K562 (cell line): ENCODE measurements around the gene PPIF. TPM values are rescaled to one million over a fixed set of nuclear protein-coding genes. Genes with fewer than 3 reads are reported as not detected.

Source experiments
- ATAC-seq: fragments of 200-7000 bp; cut with Tn5 transposase; 3 replicates; pipeline ENCODE4 v1.9.1; 2020; ENCODE audit warnings: moderate library complexity
- BruUV-seq: library from RNA; stranded (reverse); fragments of 400-500 nt; replicated peaks from 2 replicates; lab custom pipeline; 2021; lab: Mats Ljungman, UMichigan
- CTCF ChIA-PET: fragments of 300-600 bp; formaldehyde crosslinking; extraction: SDS; loops from one replicate; lab custom pipeline; 2021; ENCODE audit warnings: low intra/inter-chr PET ratio; lab: Yijun Ruan, JAX
- POLR2A ChIA-PET: fragments of 300-600, 350-650 bp; sonication (Branson Sonifier 250); formaldehyde crosslinking; extraction: SDS; loops from one replicate; lab custom pipeline; 2021; ENCODE audit warnings: antibody characterized with exemption, inconsistent platforms; lab: Yijun Ruan, JAX
- DNase-seq, 4 experiments: peaks; one replicate each; pipeline versions ENCODE4 v3.0.0 to v3.0.0-alpha.2; 2011 to 2018; ENCODE audit warnings: low spot score in 3 of 4, mixed read lengths in 3 of 4; ENCODE audit errors: extremely low read depth in 1 of 4
- FAIRE-seq: peaks from 2 replicates; lab custom pipeline; 2011; peaks lifted over from hg19 to GRCh38; lab: Jason Lieb, UNC
- H2AFZ ChIP-seq: 2 replicates; pipeline ENCODE4 v1.6.0; 2011; ENCODE audit warnings: low read depth, low read length, control low read depth, inconsistent platforms
- H3K27ac ChIP-seq: fragments of 200-600 bp; 3 replicates; pipeline ENCODE4 v1.8.0; 2011; ENCODE audit warnings: low read depth, mild to moderate bottlenecking, control low read depth, inconsistent platforms, low read length, moderate library complexity, mixed read lengths; ENCODE audit errors: extremely low read depth
- H3K27me3 ChIP-seq, 2 experiments: fragments of 300-600 bp in 1 of 2; 2 replicates in 1 of 2; 3 replicates in 1 of 2; pipeline versions ENCODE4 v1.6.0 to v1.8.0; 2011; ENCODE audit warnings: inconsistent platforms in 2 of 2, low read length in 2 of 2, mild to moderate bottlenecking in 1 of 2, mixed read lengths in 1 of 2, moderate library complexity in 1 of 2; ENCODE audit not compliant: control insufficient read depth in 2 of 2, insufficient read depth in 2 of 2
- H3K36me3 ChIP-seq: fragments of 300-600 bp; 3 replicates; pipeline ENCODE4 v1.8.0; 2011; ENCODE audit warnings: mild to moderate bottlenecking, low read length, inconsistent platforms; ENCODE audit not compliant: control insufficient read depth, insufficient read depth
- H3K4me1 ChIP-seq, 2 experiments: fragments of 200-600 bp in 1 of 2; replicated peaks in 1 of 2; 2 replicates in 1 of 2; 3 replicates in 1 of 2; pipeline versions ENCODE4 v1.5.1 to v1.8.0; 2011; ENCODE audit warnings: inconsistent platforms in 2 of 2, low read length in 2 of 2, mild to moderate bottlenecking in 1 of 2, mixed read lengths in 1 of 2, moderate library complexity in 1 of 2; ENCODE audit not compliant: control insufficient read depth in 2 of 2, insufficient read depth in 2 of 2
- H3K4me2 ChIP-seq: 2 replicates; pipeline ENCODE4 v1.6.1; 2011; ENCODE audit warnings: low read length, control low read depth, inconsistent platforms, mixed read lengths; ENCODE audit not compliant: insufficient read depth
- H3K4me3 ChIP-seq: fragments of 200-600 bp; sonication (generic), shearing (Covaris generic); 2 replicates; pipeline ENCODE4 v1.5.1; 2016; ENCODE audit warnings: control low read depth, inconsistent platforms
- H3K79me2 ChIP-seq: fragments of 200-600 bp; 3 replicates; pipeline ENCODE4 v1.8.0; 2011; ENCODE audit warnings: low read length, inconsistent platforms; ENCODE audit not compliant: control insufficient read depth, insufficient read depth
- H3K9ac ChIP-seq, 2 experiments: 2 replicates each; pipeline versions ENCODE4 v1.6.0 to v1.6.1; 2011; ENCODE audit warnings: low read depth in 2 of 2, low read length in 2 of 2, control low read depth in 1 of 2, inconsistent platforms in 1 of 2, mild to moderate bottlenecking in 1 of 2, mixed read lengths in 1 of 2; ENCODE audit not compliant: insufficient read depth in 1 of 2
- H3K9me1 ChIP-seq: one replicate; pipeline ENCODE4 v1.6.0; 2011; ENCODE audit warnings: inconsistent platforms, mild to moderate bottlenecking, low read length, moderate library complexity; ENCODE audit not compliant: control insufficient read depth, insufficient read depth
- H3K9me3 ChIP-seq: replicated peaks from 2 replicates; pipeline ENCODE4 v1.5.1; 2011; ENCODE audit warnings: low read depth, low read length, inconsistent platforms; ENCODE audit not compliant: control insufficient read depth, insufficient read depth
- H4K20me1 ChIP-seq: replicated peaks from 2 replicates; pipeline ENCODE4 v1.6.1; 2011; ENCODE audit warnings: low read length, inconsistent platforms, mixed read lengths; ENCODE audit not compliant: control insufficient read depth, insufficient read depth
- ATF3 ChIP-seq, 2 experiments: fragments of 450-650 bp in 1 of 2; sonication (generic) in 1 of 2; formaldehyde crosslinking in 1 of 2; IDR thresholded peaks in 1 of 2; conservative IDR thresholded peaks in 1 of 2; 2 replicates each; pipeline versions ENCODE4 v1.6.1 to v1.8.1; 2016 to 2023; ENCODE audit warnings: mild to moderate bottlenecking in 2 of 2, moderate library complexity in 2 of 2, inconsistent platforms in 1 of 2, missing genetic modification reagents in 1 of 2
- CUX1 ChIP-seq: fragments of 200-800 bp; sonication (Bioruptor generic); IDR thresholded peaks from 2 replicates; pipeline ENCODE4 v1.6.1; 2016; ENCODE audit warnings: missing genetic modification characterization, missing compliant biosample characterization
- HCFC1 ChIP-seq: IDR thresholded peaks from 2 replicates; pipeline ENCODE4 v1.6.1; 2012; ENCODE audit warnings: low read depth, low read length, improper control_type of control experiment
- HDGF ChIP-seq: fragments of 450-650 bp; IDR thresholded peaks from 2 replicates; pipeline ENCODE4 v1.6.1; 2016
- MYNN ChIP-seq, 2 experiments: sonication (generic); formaldehyde crosslinking in 1 of 2; IDR thresholded peaks; 2 replicates each; pipeline versions ENCODE4 v1.5.0 to v1.6.1; 2016 to 2020; ENCODE audit warnings: antibody characterized with exemption in 1 of 2, missing genetic modification reagents in 1 of 2
- RREB1 ChIP-seq: fragments of 250-450 bp; sonication (Bioruptor Pico); IDR thresholded peaks from 2 replicates; pipeline ENCODE4 v1.4.0; 2020
- SRSF9 ChIP-seq: fragments of 200-400 bp; formaldehyde crosslinking; IDR thresholded peaks from 2 replicates; pipeline ENCODE4 v1.6.1; 2017; ENCODE audit warnings: low read depth, low read length, borderline replicate concordance
- XRCC5 ChIP-seq: fragments of 200-400 bp; formaldehyde crosslinking; IDR thresholded peaks from 2 replicates; pipeline ENCODE4 v1.6.1; 2017; ENCODE audit warnings: low read depth, mild to moderate bottlenecking, low read length
- YBX1 ChIP-seq: fragments of 450-650 bp; IDR thresholded peaks from 2 replicates; pipeline ENCODE4 v1.7.1; 2016; ENCODE audit warnings: mild to moderate bottlenecking
- ZNF133 ChIP-seq: fragments of 250-450 bp; sonication (Bioruptor Pico); IDR thresholded peaks from 2 replicates; pipeline ENCODE4 v1.4.0; 2020; ENCODE audit warnings: mild to moderate bottlenecking
- ZNF561 ChIP-seq: fragments of 450-650 bp; formaldehyde crosslinking; conservative IDR thresholded peaks from 2 replicates; pipeline ENCODE4 v1.4.0; 2020; ENCODE audit warnings: mild to moderate bottlenecking, moderate library complexity
- WGBS: fragments of 100-300 bp; shearing (Covaris generic); methylation state at CpG from one replicate; pipeline ENCODE4 v1.1.6; 2016; ENCODE audit warnings: low coverage, mixed read lengths; ENCODE audit not compliant: insufficient coverage; ENCODE audit errors: missing lambda C conversion rate; 5-methylcytosine and 5-hydroxymethylcytosine counted together
- in situ Hi-C: fragments of 300-500 bp; cut with MboI; formaldehyde crosslinking; loops from 4 replicates; pipeline ENCODE4 v1.15.0; 2018; ENCODE audit warnings: inconsistent platforms, mixed read lengths
- intact Hi-C: fragments of 100-400 bp; cut with micrococcal nuclease; formaldehyde crosslinking; loops from 2 replicates; pipeline ENCODE4 v1.14.2; 2022
- polyA plus RNA-seq, 8 experiments: library from polyadenylated mRNA; depleted of rRNA in 4 of 8; stranded (reverse) in 5 of 8; unstranded in 3 of 8; fragments of >200 nt; fragmentation: Nextera tagmentation in 2 of 8; fragmentation: Illumina TruSeq in 1 of 8; extraction: Ambion mirVana in 2 of 8; extraction: Trizol in 1 of 8; gene quantifications; 2 replicates each; pipeline versions ENCODE4 v1.2.1 to v1.2.3, GENCODE V29; 2011 to 2014; ENCODE audit warnings: inconsistent platforms in 1 of 8, missing spikeins in 1 of 8
- total RNA-seq, 7 experiments: library from RNA; depleted of rRNA in 6 of 7; stranded (reverse); fragments of >200 nt in 6 of 7; fragmentation: Illumina TruSeq in 2 of 7; extraction: Trizol in 2 of 7; gene quantifications; 2 replicates each; pipeline versions ENCODE4 v1.2.1 to v1.2.3, GENCODE V29; 2011 to 2021; ENCODE audit warnings: low replicate concordance in 1 of 7

The PPIF gene
- total and polyA plus RNA-seq, 9 of the 15 experiments (the other 6 are each of a cell fraction or from before 2014, with no cell fraction given): 40.9 to 287 (median 117) TPM

GRCh38 chr10:79331709-79332108 is 15.6 kb upstream of the PPIF start:
- Histone ChIP-seq H3K9me3 (no peaks in the 10 kb centered on the region), H3K9ac (no peak overlapping the region), H4K20me1 (peaks cover under 1% of the 10 kb centered on the region; the same call in 1 of the 2 replicates), H3K4me1 (no peaks in the 10 kb centered on the region), H2AFZ (no peak overlapping the region), H3K4me2 (no peak overlapping the region), H3K4me3 (no peak overlapping the region), H3K79me2 (no peaks in the 10 kb centered on the region), H3K27ac (no peak overlapping the region), H3K27me3 (peaks cover 11 to 49% of the 10 kb centered on the region in 2 experiments), H3K9me1 (no peaks in the 10 kb centered on the region), H3K36me3 (no peaks in the 10 kb centered on the region)
- FAIRE-seq: no peak
- DNase-seq: peak in 1 of 4 experiments; percentile 33
- WGBS: 28% methylated on average over 6 of the region's 6 CpGs
- POLR2A ChIA-PET: interaction anchor here (0.7 to 1.2 kb wide), 2 partner anchors 9 to 37 kb away, joined by 3 read pairs; no protein-coding TSS in a partner anchor
- in situ Hi-C loops (no loop called here), intact Hi-C loops (no loop called here)
- no TSS peak for BruUV-seq
- no peak for ATAC-seq
- CTCF ChIA-PET: no interaction called here
- no peak for TF ChIP-seq CUX1 (CRISPR knock-in tag)
- no peak for TF ChIP-seq HCFC1
- TF ChIP-seq XRCC5: no peak
- no peak for TF ChIP-seq SRSF9
- no peak for TF ChIP-seq ZNF561 (CRISPR knock-in tag)
- no peak for TF ChIP-seq ZNF133 (CRISPR knock-in tag)
- no peak for TF ChIP-seq MYNN (IDR thresholded peaks at IDR 0.05)
- no peak for TF ChIP-seq MYNN (CRISPR knock-in tag; IDR thresholded peaks at IDR 0.05)
- TF ChIP-seq HDGF: no peak
- no peak for TF ChIP-seq YBX1
- peak; percentile 59 for TF ChIP-seq ATF3 (IDR thresholded peaks at IDR 0.05)
- no peak for TF ChIP-seq ATF3 (CRISPR knock-in tag; conservative IDR thresholded peaks at IDR 0.05)
- TF ChIP-seq RREB1 (CRISPR knock-in tag): no peak
